NCI-H2171 (cell line): ENCODE measurements around the gene STMP1.

ENCODE experiments used
- DNase-seq: peaks from one replicate; lab custom pipeline; 2025; lab: John Stamatoyannopoulos, UW

The STMP1 gene

GRCh38 chr7:135721198-135721820 is 59.0 kb downstream of the STMP1 start:
- no peak for DNase-seq

GRCh38 chr7:135723411-135723810 is 61.1 kb downstream of the STMP1 start:
- DNase-seq: no peak
